Right lobe of liver (tissue), 4 donors: ENCODE data around the gene NCKAP5L.

Experiments used
- POLR2A ChIP-seq: fragments of 450-650 bp; IDR thresholded peaks from one replicate; pipeline ENCODE4 v1.6.1; 2017; ENCODE audit warnings: antibody characterized with exemption, mild to moderate bottlenecking
- TF ChIP-seq, protein P1 (sequence below), 4 donors: fragments of 200-600 bp in 3 of 4; fragments of 450-650 bp in 1 of 4; IDR thresholded peaks; one replicate each; pipeline versions ENCODE4 v1.5.1 to v1.8.0; 2016 to 2022; ENCODE audit warnings: antibody characterized with exemption in 4 of 4, mild to moderate bottlenecking in 2 of 4
- donor health status: DM: no; HTN: no; CAD: no.
- donor health status: DM: no; HTN: no; CAD: no.
- donor health status: DM: no; HTN: yes; CAD: no.

DNA sequence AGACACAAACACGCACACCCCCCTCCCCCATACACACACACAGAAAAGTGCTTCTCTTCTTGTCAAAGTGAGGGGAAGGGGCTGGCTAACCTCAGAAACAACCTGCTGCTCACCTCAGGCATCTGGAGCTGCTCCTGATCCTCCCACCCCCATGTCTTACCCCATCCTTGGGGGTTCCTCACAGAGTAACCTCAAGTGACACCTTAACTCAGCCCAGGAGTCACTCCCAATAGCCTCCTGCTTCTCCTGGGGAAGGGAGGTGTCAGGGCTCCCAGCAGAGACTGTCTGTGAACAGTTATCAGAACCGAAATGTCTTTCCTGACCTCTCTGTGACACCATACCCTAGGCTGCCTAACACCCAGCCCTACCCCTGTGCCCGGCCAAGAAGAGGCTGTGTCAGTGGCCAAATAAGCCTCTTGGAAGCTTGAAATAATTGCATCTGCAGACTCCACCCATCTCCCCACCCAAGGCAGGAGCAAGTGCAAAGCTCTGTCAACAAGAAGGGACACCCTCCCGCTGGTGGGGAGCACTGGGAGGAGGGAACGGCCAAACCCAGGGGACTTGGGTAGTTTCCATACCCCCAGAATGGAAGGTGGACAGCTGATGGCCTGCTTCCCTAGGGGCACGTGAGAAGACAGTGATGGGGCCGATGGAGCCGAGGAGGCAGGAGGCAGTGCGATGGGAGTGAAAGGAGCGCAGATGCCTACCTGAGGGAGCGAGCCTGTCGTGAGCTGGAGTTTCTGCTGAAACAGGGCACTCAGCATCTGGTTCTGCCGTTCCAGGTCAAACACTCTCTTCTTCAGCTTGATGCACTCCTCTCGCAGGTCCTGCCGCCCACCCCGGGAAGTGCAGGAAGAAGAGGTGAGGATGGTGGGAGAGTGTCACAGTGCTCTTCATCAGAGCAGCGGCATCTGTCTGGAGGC lies 26.8 kb downstream of the NCKAP5L start:
- TF ChIP-seq, protein P1, sequence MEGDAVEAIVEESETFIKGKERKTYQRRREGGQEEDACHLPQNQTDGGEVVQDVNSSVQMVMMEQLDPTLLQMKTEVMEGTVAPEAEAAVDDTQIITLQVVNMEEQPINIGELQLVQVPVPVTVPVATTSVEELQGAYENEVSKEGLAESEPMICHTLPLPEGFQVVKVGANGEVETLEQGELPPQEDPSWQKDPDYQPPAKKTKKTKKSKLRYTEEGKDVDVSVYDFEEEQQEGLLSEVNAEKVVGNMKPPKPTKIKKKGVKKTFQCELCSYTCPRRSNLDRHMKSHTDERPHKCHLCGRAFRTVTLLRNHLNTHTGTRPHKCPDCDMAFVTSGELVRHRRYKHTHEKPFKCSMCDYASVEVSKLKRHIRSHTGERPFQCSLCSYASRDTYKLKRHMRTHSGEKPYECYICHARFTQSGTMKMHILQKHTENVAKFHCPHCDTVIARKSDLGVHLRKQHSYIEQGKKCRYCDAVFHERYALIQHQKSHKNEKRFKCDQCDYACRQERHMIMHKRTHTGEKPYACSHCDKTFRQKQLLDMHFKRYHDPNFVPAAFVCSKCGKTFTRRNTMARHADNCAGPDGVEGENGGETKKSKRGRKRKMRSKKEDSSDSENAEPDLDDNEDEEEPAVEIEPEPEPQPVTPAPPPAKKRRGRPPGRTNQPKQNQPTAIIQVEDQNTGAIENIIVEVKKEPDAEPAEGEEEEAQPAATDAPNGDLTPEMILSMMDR (IDR thresholded peaks at IDR 0.05) = no peak
- TF ChIP-seq POLR2A = no peak
